Smooth muscle cell of bladder (primary cell): ENCODE results near the gene RBCK1. TPM values are rescaled to one million over a fixed set of nuclear protein-coding genes. Genes with fewer than 3 reads are reported as not detected.

Experiments
- total RNA-seq: library from RNA; depleted of rRNA; stranded (reverse); fragments of >200 nt; gene quantifications from 2 replicates; pipeline ENCODE4 v1.2.3, GENCODE V29; 2014

RBCK1 gene
- total RNA-seq = 49.4 and 54.0 TPM in 2 replicates

GRCh38 chr20:407953-408842 is at the start of gene RBCK1:
Gene RBCK1, plus strand, starts transcription at chr20:408299. Its CDS starts 459 bp downstream, at chr20:408758.

DNA sequence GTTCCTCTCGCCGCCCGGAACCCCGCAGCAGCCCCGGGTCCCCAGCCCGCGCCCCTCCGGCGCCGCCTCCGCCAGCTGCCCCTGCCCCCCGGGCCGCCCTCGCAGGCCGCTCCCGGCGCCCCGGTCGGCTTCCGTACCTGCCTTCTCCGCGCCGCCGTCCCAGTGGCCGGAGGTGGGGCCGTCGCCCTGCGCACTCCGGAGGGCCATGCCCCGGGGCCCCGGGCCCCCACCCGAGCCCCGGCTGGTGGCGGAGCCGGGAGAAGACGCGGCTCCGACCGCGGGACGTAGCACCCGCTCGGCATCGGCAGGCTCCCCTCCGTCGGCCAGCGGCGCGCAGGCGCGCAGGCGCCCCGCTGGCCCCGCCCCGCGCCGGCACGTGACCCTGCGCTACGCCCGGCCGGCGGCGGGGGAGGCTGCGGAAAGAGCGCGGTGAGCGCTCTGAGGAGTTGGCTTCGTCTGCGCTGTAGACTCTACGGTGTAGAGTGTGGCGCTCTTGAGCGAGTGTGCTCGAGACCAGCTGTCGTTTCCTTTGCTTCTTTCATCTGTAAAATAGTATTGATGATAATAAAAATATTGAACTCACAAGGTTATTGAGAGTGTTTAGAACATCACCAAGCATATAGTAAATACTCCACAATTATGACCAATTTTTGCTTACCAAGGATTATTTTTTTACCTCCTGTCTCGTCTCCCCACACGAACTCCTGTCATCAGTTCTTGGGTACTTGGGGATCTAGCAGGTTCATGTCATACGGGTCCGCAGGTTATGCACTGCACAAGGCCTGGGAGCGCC is 54.3 kb downstream of the RBCK1 start, which contains the start of gene TBC1D20:
TSS of gene TBC1D20 (minus strand) at position 335 of the 793 bp plus-strand sequence. CDS start at position 207, 128 bp downstream.

Other genes with a start within 250 kb of the RBCK1 start
- not detected in 2 replicates for gene DEFB128, start 218.6 kb upstream of the RBCK1 start, total RNA-seq
- gene DEFB129, start 181.0 kb upstream of the RBCK1 start, total RNA-seq = not detected in 2 replicates
- gene DEFB132, start 150.6 kb upstream of the RBCK1 start, total RNA-seq = not detected in 2 replicates
- 2.4 and 2.6 TPM in 2 replicates for gene C20orf96, start 117.5 kb upstream of the RBCK1 start, total RNA-seq
- 9.0 and 11.6 TPM in 2 replicates for gene ZCCHC3, start 110.7 kb upstream of the RBCK1 start, total RNA-seq
- gene SOX12, start 82.7 kb upstream of the RBCK1 start, total RNA-seq = 2.1 and 3.1 TPM in 2 replicates
- gene NRSN2, start 61.2 kb upstream of the RBCK1 start, total RNA-seq = 14.5 and 18.2 TPM in 2 replicates
- 35.8 and 82.1 TPM in 2 replicates for gene TRIB3, start 27.5 kb upstream of the RBCK1 start, total RNA-seq
- gene TBC1D20, start 54.2 kb downstream of the RBCK1 start, total RNA-seq = 30.3 and 38.5 TPM in 2 replicates
- 98.6 and 102 TPM in 2 replicates for gene CSNK2A1, start 135.5 kb downstream of the RBCK1 start, total RNA-seq
- 0.09 TPM in 1 of 2 replicates, not detected in the other for gene TCF15, start 202.0 kb downstream of the RBCK1 start, total RNA-seq
- 62.6 and 94.9 TPM in 2 replicates for gene SRXN1, start 244.9 kb downstream of the RBCK1 start, total RNA-seq